IMR-90 (cell line): Measurements from ENCODE around the gene ANKIB1. TPM values are rescaled to one million over a fixed set of nuclear protein-coding genes. Genes with fewer than 3 reads are reported as not detected.

Experiments used
- ATAC-seq: fragments of 200-7000 bp; cut with Tn5 transposase; 2 replicates; pipeline ENCODE4 v1.9.1; 2020; ENCODE audit warnings: low read depth, mild to moderate bottlenecking, moderate library complexity
- BruUV-seq: library from RNA; stranded (reverse); fragments of 400-500 nt; replicated peaks from 2 replicates; lab custom pipeline; 2021; lab: Mats Ljungman, UMichigan
- CTCF ChIA-PET: fragments of 300-600 bp; formaldehyde crosslinking; extraction: SDS; loops from one replicate; lab custom pipeline; 2021; ENCODE audit warnings: antibody characterized with exemption; lab: Yijun Ruan, JAX
- POLR2A ChIA-PET: fragments of 300-600 bp; sonication (Branson Sonifier 250); formaldehyde crosslinking; loops from one replicate; lab custom pipeline; 2022; ENCODE audit warnings: antibody characterized with exemption; ENCODE audit not compliant: unreplicated experiment; lab: Charles Lee
- DNase-seq: peaks from one replicate; pipeline ENCODE4 v3.0.0; 2013
- H2AFZ ChIP-seq: replicated peaks from 2 replicates; pipeline ENCODE3; 2013; ENCODE audit warnings: low read length, mild to moderate bottlenecking; ENCODE audit not compliant: poor library complexity
- H2AK5ac ChIP-seq: 2 replicates; pipeline ENCODE4 v1.6.1; 2013; ENCODE audit warnings: low read depth, low read length, inconsistent platforms
- H2AK9ac ChIP-seq: replicated peaks from 2 replicates; pipeline ENCODE3; 2013; ENCODE audit warnings: mild to moderate bottlenecking, low read depth, low read length, moderate library complexity; ENCODE audit not compliant: poor library complexity
- H2BK120ac ChIP-seq: 2 replicates; pipeline ENCODE4 v1.6.1; 2013; ENCODE audit warnings: low read depth, low read length, inconsistent platforms
- H2BK15ac ChIP-seq: 3 replicates; pipeline ENCODE4 v1.6.1; 2013; ENCODE audit warnings: low read depth, low read length, inconsistent platforms
- H2BK20ac ChIP-seq: 2 replicates; pipeline ENCODE4 v1.6.1; 2013; ENCODE audit warnings: low read depth, mild to moderate bottlenecking, inconsistent platforms, low read length, moderate library complexity
- H2BK5ac ChIP-seq: 2 replicates; pipeline ENCODE4 v1.6.1; 2013; ENCODE audit warnings: mild to moderate bottlenecking, low read depth, low read length, inconsistent platforms; ENCODE audit not compliant: poor library complexity, severe bottlenecking
- H3K14ac ChIP-seq: replicated peaks from 2 replicates; pipeline ENCODE4 v1.6.1; 2013; ENCODE audit warnings: low read depth, low read length, inconsistent platforms
- H3K18ac ChIP-seq: 2 replicates; pipeline ENCODE4 v1.6.1; 2013; ENCODE audit warnings: low read depth, low read length, control low read depth
- H3K23ac ChIP-seq: 2 replicates; pipeline ENCODE4 v1.6.1; 2013; ENCODE audit warnings: low read depth, low read length, inconsistent platforms
- H3K27ac ChIP-seq: 2 replicates; pipeline ENCODE4 v1.5.1; 2013; ENCODE audit warnings: mild to moderate bottlenecking, control low read depth, low read length; ENCODE audit not compliant: insufficient read depth
- H3K27me3 ChIP-seq: 2 replicates; pipeline ENCODE4 v1.6.1; 2013; ENCODE audit warnings: low read length; ENCODE audit not compliant: control insufficient read depth, insufficient read depth
- H3K36me3 ChIP-seq: 2 replicates; pipeline ENCODE4 v1.6.1; 2013; ENCODE audit warnings: low read length, mixed read lengths; ENCODE audit not compliant: control insufficient read depth, insufficient read depth
- H3K4ac ChIP-seq: 2 replicates; pipeline ENCODE4 v1.6.1; 2013; ENCODE audit warnings: low read depth, low read length, inconsistent platforms
- H3K4me1 ChIP-seq: 2 replicates; pipeline ENCODE4 v1.6.1; 2013; ENCODE audit warnings: low read length, mixed read lengths; ENCODE audit not compliant: control insufficient read depth, insufficient read depth
- H3K4me2 ChIP-seq: 2 replicates; pipeline ENCODE4 v1.6.1; 2013; ENCODE audit warnings: low read depth, mild to moderate bottlenecking, control low read depth, low read length, moderate library complexity
- H3K4me3 ChIP-seq: 2 replicates; pipeline ENCODE4 v1.5.1; 2013; ENCODE audit warnings: low read depth, mild to moderate bottlenecking, control low read depth, low read length, moderate library complexity; ENCODE audit not compliant: insufficient read depth
- H3K56ac ChIP-seq: 2 replicates; pipeline ENCODE4 v1.6.1; 2013; ENCODE audit warnings: low read length, inconsistent platforms; ENCODE audit not compliant: insufficient read depth; ENCODE audit errors: extremely low read depth
- H3K79me1 ChIP-seq, 2 experiments: 2 replicates each; pipeline ENCODE4 v1.6.1; 2013; ENCODE audit warnings: low read length in 2 of 2, inconsistent platforms in 1 of 2, low read depth in 1 of 2
- H3K9ac ChIP-seq: 2 replicates; pipeline ENCODE4 v1.6.1; 2013; ENCODE audit warnings: low read depth, low read length, control low read depth
- H3K9me1 ChIP-seq: 2 replicates; pipeline ENCODE4 v1.6.1; 2013; ENCODE audit warnings: low read length, inconsistent platforms; ENCODE audit not compliant: insufficient read depth
- H3K9me3 ChIP-seq: 2 replicates; pipeline ENCODE4 v1.6.1; 2013; ENCODE audit warnings: low read length; ENCODE audit not compliant: control insufficient read depth, insufficient read depth
- H4K20me1 ChIP-seq: 2 replicates; pipeline ENCODE4 v1.6.1; 2013; ENCODE audit warnings: low read length, inconsistent platforms; ENCODE audit not compliant: insufficient read depth
- H4K5ac ChIP-seq: 2 replicates; pipeline ENCODE4 v1.6.1; 2013; ENCODE audit warnings: mild to moderate bottlenecking, low read depth, low read length, control low read depth
- H4K8ac ChIP-seq, 2 experiments: 2 replicates each; pipeline ENCODE4 v1.6.1; 2013; ENCODE audit warnings: low read depth in 2 of 2, low read length in 2 of 2, control low read depth in 1 of 2, inconsistent platforms in 1 of 2
- H4K91ac ChIP-seq: 2 replicates; pipeline ENCODE4 v1.6.1; 2013; ENCODE audit warnings: low read depth, low read length, inconsistent platforms; ENCODE audit not compliant: insufficient read depth
- BHLHE40 ChIP-seq: fragments of 150-350 bp; IDR thresholded peaks from 2 replicates; pipeline ENCODE4 v1.6.1; 2016; ENCODE audit warnings: mild to moderate bottlenecking, low read depth, low read length
- CHD1 ChIP-seq: IDR thresholded peaks from 2 replicates; pipeline ENCODE4 v1.6.1; 2012; ENCODE audit warnings: low read depth, low read length, improper control_type of control experiment
- MAFK ChIP-seq: IDR thresholded peaks from 2 replicates; pipeline ENCODE4 v1.6.1; 2012; ENCODE audit warnings: low read depth, low read length, improper control_type of control experiment
- MAZ ChIP-seq: IDR thresholded peaks from 2 replicates; pipeline ENCODE4 v1.6.1; 2012; ENCODE audit warnings: low read depth, mild to moderate bottlenecking, low read length, improper control_type of control experiment, moderate library complexity, borderline replicate concordance
- MXI1 ChIP-seq: IDR thresholded peaks from 2 replicates; pipeline ENCODE4 v1.6.1; 2012; ENCODE audit warnings: low read depth, mild to moderate bottlenecking, low read length, moderate library complexity, borderline replicate concordance
- POLR2A ChIP-seq: IDR thresholded peaks from 2 replicates; pipeline ENCODE4 v1.6.1; 2012; ENCODE audit warnings: mild to moderate bottlenecking, low read depth, low read length
- RAD21 ChIP-seq: IDR thresholded peaks from 2 replicates; pipeline ENCODE4 v1.6.1; 2012; ENCODE audit warnings: low read length, improper control_type of control experiment
- RCOR1 ChIP-seq: IDR thresholded peaks from 2 replicates; pipeline ENCODE4 v1.6.1; 2012; ENCODE audit warnings: mild to moderate bottlenecking, low read length, improper control_type of control experiment; ENCODE audit not compliant: insufficient replicate concordance
- RFX5 ChIP-seq: IDR thresholded peaks from 2 replicates; pipeline ENCODE4 v1.8.0; 2012; ENCODE audit warnings: low read depth, mild to moderate bottlenecking, low read length, moderate library complexity
- SMC3 ChIP-seq: fragments of 150-350 bp; IDR thresholded peaks from 2 replicates; pipeline ENCODE4 v1.6.1; 2016; ENCODE audit warnings: low read depth, mild to moderate bottlenecking, antibody characterized with exemption, low read length, moderate library complexity
- USF2 ChIP-seq: fragments of 150-350 bp; IDR thresholded peaks from 2 replicates; pipeline ENCODE4 v1.6.1; 2017; ENCODE audit warnings: mild to moderate bottlenecking, antibody characterized with exemption, low read length, low read depth
- WGBS, 2 experiments: methylation state at CpG; one replicate each; pipeline versions ENCODE4 v1.1.5 to v1.1.7; 2013; ENCODE audit warnings: missing lambda C conversion rate in 2 of 2; ENCODE audit not compliant: insufficient read length in 1 of 2; ENCODE audit errors: extremely low coverage in 2 of 2; 5-methylcytosine and 5-hydroxymethylcytosine counted together
- dilution Hi-C: fragments of 300-500 bp; cut with HindIII; formaldehyde crosslinking; loops from one replicate; pipeline ENCODE4 v1.14.3; 2018; ENCODE audit warnings: low sequenced_read_pairs; ENCODE audit not compliant: unreplicated experiment
- in situ Hi-C: fragments of 300-500 bp; cut with MboI; formaldehyde crosslinking; loops from 3 replicates; pipeline ENCODE4 v1.14.3; 2019; ENCODE audit warnings: low sequenced_read_pairs, inconsistent platforms, mixed read lengths
- intact Hi-C: fragments of 100-400 bp; cut with micrococcal nuclease; formaldehyde crosslinking; loops from 2 replicates; pipeline ENCODE4 v1.10.0; 2022
- polyA plus RNA-seq, 3 experiments: library from polyadenylated mRNA; depleted of rRNA; stranded (reverse); fragments of >200 nt; gene quantifications; 2 replicates each; pipeline ENCODE4 v1.2.3, GENCODE V29; 2012; ENCODE audit warnings: low replicate concordance in 1 of 3
- total RNA-seq: library from RNA; depleted of rRNA; stranded (reverse); fragments of >200 nt; gene quantifications from 2 replicates; pipeline ENCODE4 v1.2.3, GENCODE V29; 2012

The ANKIB1 gene
- total and polyA plus RNA-seq, 2 of the 4 experiments (the other 2 are of a cell fraction): 18.7 to 33.9 TPM

GRCh38 chr7:92437956-92438491 lies 192.2 kb downstream of the ANKIB1 start:
- Histone ChIP-seq H2AFZ (no peak overlapping the region), H3K14ac (no peak overlapping the region), H4K20me1 (no peaks in the 10 kb centered on the region), H3K27me3 (peaks cover 15% of the 10 kb centered on the region), H2BK15ac (no peak overlapping the region), H3K9me3 (no peaks in the 10 kb centered on the region; the same call in 1 of the 2 replicates), H3K4me3 (no peak overlapping the region), H2BK20ac (no peak overlapping the region), H3K18ac (no peak overlapping the region), H4K8ac (no peak overlapping the region), H3K9me1 (no peaks in the 10 kb centered on the region; the same call in 1 of the 2 replicates), H2BK5ac (no peak overlapping the region), H3K4me2 (no peak overlapping the region), H2AK5ac (no peak overlapping the region), H2BK120ac (no peak overlapping the region), H3K79me1 (no peaks in the 10 kb centered on the region), H3K56ac (no peak overlapping the region), H4K5ac (no peak overlapping the region), H3K9ac (no peak overlapping the region), H4K91ac (no peak overlapping the region), H3K23ac (no peak overlapping the region), H3K4ac (no peak overlapping the region), H2AK9ac (no peak overlapping the region), H3K4me1 (no peaks in the 10 kb centered on the region), H3K36me3 (no peaks in the 10 kb centered on the region), H3K27ac (no peak overlapping the region)
- TF ChIP-seq POLR2A (no peak), MAZ (no peak), MXI1 (no peak), SMC3 (no peak), BHLHE40 (no peak), USF2 (no peak), CHD1 (no peak), RAD21 (no peak), RCOR1 (no peak), MAFK (no peak), RFX5 (no peak)
- DNase-seq (no peak), ATAC-seq (no peak)
- dilution Hi-C loops (no loop called here), in situ Hi-C loops (no loop called here), intact Hi-C loops (no loop called here)
- CTCF ChIA-PET: interaction anchor here (0.6 to 1.5 kb wide), 3 partner anchors 9 to 103 kb away, joined by 4 to 7 read pairs (median 5); partner anchors contain the start of gene GATAD1
- POLR2A ChIA-PET: interaction anchor here (0.6 kb wide), 1 partner anchor 8 kb away, joined by 12 read pairs; no protein-coding TSS in a partner anchor
- 25% methylated on average over 1 of the region's 6 CpGs; no CpG with 5 or more reads in 1 of the 2 experiments for WGBS, 2 experiments
- BruUV-seq: no TSS peak
